ENCODE results near the gene POLR1C. TPM values are rescaled to one million over a fixed set of nuclear protein-coding genes. Genes with fewer than 3 reads are reported as not detected.
A peak's percentile ranks its signal among the peaks of the same experiment; 100 is the strongest.

The POLR1C gene
- total RNA-seq, 1 donor from 2014 or later, result 34.1 TPM

DNA sequence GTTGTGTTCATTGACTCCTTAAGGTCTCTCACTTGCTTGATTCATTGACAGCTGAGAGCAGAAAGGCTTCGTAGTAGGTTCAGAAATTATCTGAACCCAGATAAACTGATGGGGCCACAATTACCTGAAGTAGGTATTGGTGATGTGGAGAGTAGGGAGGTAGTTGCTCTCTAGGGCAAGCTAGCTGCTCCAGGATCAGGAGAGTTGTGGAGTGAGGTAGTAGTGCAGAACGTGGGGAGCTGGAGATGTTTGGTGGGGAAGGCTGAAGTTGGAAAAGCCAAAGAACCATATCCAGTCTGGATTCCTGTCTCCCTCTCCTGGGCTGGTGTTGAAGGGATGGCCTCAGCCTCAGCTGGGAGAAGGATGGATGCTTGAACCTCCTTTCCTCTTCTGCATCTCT lies 23.7 kb upstream of the POLR1C start:
- DNase-seq (ENCODE audit: extremely low spot score in 2 of 2), result no peak
- intact Hi-C loops (cut with DNase I), result no loop called here
- Histone ChIP-seq H3K9me3 (no peaks in the 10 kb centered on the region), H3K4me3 (no peak overlapping the region), H3K27me3 (no peaks in the 10 kb centered on the region), H3K4me1 (peaks cover 52% of the 10 kb centered on the region), H3K27ac (no peak overlapping the region), H3K36me3 (peaks cover 0 to 4% of the 10 kb centered on the region in 2 donors)
- TF ChIP-seq POLR2AphosphoS5 (IDR thresholded peaks at IDR 0.05; ENCODE audit: insufficient read depth in 1 of 2, low read depth in 1 of 2) (no peak), POLR2A (IDR thresholded peaks at IDR 0.05) (no peak)
- TF ChIP-seq, protein P1, sequence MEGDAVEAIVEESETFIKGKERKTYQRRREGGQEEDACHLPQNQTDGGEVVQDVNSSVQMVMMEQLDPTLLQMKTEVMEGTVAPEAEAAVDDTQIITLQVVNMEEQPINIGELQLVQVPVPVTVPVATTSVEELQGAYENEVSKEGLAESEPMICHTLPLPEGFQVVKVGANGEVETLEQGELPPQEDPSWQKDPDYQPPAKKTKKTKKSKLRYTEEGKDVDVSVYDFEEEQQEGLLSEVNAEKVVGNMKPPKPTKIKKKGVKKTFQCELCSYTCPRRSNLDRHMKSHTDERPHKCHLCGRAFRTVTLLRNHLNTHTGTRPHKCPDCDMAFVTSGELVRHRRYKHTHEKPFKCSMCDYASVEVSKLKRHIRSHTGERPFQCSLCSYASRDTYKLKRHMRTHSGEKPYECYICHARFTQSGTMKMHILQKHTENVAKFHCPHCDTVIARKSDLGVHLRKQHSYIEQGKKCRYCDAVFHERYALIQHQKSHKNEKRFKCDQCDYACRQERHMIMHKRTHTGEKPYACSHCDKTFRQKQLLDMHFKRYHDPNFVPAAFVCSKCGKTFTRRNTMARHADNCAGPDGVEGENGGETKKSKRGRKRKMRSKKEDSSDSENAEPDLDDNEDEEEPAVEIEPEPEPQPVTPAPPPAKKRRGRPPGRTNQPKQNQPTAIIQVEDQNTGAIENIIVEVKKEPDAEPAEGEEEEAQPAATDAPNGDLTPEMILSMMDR (IDR thresholded peaks at IDR 0.05), result no peak

DNA sequence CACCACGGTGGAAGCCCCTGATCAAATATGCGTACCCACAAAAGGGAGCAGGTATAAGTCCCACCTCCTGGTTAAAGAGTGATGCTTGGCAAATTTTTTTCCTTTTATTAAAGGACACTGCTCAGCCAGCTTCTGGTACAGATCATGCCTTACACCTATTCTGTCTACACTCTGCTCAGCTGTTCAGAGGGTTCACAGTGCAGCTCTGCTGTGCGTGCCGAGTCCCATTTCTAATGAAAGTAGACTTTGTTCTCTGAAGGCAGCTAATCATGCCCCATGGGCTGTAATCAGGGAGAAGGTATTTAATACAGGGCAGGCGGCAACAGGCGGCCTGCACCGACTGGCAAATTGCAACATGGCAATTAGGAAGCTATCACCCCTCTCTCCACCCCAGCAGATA lies 23.1 kb upstream of the POLR1C start:
- TF ChIP-seq, protein P1 (IDR thresholded peaks at IDR 0.05), result no peak
- TF ChIP-seq POLR2AphosphoS5 (IDR thresholded peaks at IDR 0.05; ENCODE audit: insufficient read depth in 1 of 2, low read depth in 1 of 2), result no peak
- TF ChIP-seq POLR2A (IDR thresholded peaks at IDR 0.05), result no peak
- peaks cover 52% of the 10 kb centered on the region for H3K4me1 ChIP-seq
- H3K9me3 ChIP-seq, result no peaks in the 10 kb centered on the region
- peaks cover 0 to 10% of the 10 kb centered on the region in 2 donors for H3K36me3 ChIP-seq
- intact Hi-C loops (cut with DNase I), result no loop called here
- no peak overlapping the region for H3K4me3 ChIP-seq
- no peak for DNase-seq (ENCODE audit: extremely low spot score in 2 of 2)
- no peaks in the 10 kb centered on the region for H3K27me3 ChIP-seq
- H3K27ac ChIP-seq, result no peak overlapping the region

DNA sequence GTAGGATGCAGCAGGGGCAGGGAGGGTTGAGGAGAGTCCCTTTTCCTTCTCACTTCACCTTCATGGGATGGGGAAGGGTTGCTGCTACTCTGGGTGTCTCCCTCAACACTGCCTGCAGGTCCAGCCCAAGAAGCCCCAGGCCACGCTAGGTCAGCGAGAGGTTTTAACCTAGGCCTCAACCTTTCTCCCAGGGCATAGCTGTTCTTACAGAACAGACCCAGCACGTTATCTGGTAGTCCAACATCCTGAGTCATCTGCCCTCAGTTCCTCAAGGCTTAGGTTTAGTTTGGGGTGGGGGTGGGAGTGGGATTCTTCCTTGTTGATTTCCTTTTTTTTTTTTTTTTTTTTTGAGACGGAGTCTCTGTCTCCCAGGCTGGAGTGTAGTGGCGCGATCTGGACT lies 22.6 kb upstream of the POLR1C start:
- DNase-seq (ENCODE audit: extremely low spot score in 2 of 2), result no peak
- peaks cover 52% of the 10 kb centered on the region for H3K4me1 ChIP-seq
- no peak for TF ChIP-seq POLR2A (IDR thresholded peaks at IDR 0.05)
- TF ChIP-seq, protein P1 (IDR thresholded peaks at IDR 0.05), result no peak
- no peak for TF ChIP-seq POLR2AphosphoS5 (IDR thresholded peaks at IDR 0.05; ENCODE audit: insufficient read depth in 1 of 2, low read depth in 1 of 2)
- H3K9me3 ChIP-seq, result no peaks in the 10 kb centered on the region
- no peak overlapping the region for H3K27ac ChIP-seq
- H3K36me3 ChIP-seq, result peaks cover 0 to 15% of the 10 kb centered on the region in 2 donors
- H3K4me3 ChIP-seq, result no peak overlapping the region
- intact Hi-C loops (cut with DNase I), result no loop called here
- no peaks in the 10 kb centered on the region for H3K27me3 ChIP-seq

DNA sequence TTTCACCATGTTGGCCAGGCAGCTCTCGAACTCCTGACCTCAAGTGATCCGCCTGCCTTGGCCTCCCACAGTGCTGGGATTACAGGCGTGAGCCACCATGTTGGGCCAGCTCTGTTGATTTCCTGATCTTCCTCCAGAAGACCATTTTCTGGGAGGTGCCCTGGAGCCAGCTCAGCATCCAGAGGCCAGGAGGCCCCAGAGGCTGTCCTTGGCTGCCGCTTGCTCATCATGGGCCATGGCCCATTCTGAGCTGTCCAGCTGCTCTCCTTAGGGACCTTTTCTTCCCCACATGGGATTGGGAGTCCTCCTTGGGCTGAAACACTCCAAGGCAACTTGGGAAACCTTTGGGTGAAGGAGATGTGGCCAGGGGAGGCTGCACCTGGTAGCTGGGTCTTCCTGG lies 22.1 kb upstream of the POLR1C start:
- no peak for DNase-seq (ENCODE audit: extremely low spot score in 2 of 2)
- Histone ChIP-seq H3K27ac (no peak overlapping the region), H3K9me3 (no peaks in the 10 kb centered on the region), H3K4me1 (peaks cover 52% of the 10 kb centered on the region), H3K4me3 (no peak overlapping the region), H3K36me3 (peaks cover 0 to 20% of the 10 kb centered on the region in 2 donors), H3K27me3 (no peaks in the 10 kb centered on the region)
- TF ChIP-seq, protein P1 (IDR thresholded peaks at IDR 0.05), result no peak
- no peak for TF ChIP-seq POLR2AphosphoS5 (IDR thresholded peaks at IDR 0.05; ENCODE audit: insufficient read depth in 1 of 2, low read depth in 1 of 2)
- TF ChIP-seq POLR2A (IDR thresholded peaks at IDR 0.05), result no peak
- intact Hi-C loops (cut with DNase I), result no loop called here

DNA sequence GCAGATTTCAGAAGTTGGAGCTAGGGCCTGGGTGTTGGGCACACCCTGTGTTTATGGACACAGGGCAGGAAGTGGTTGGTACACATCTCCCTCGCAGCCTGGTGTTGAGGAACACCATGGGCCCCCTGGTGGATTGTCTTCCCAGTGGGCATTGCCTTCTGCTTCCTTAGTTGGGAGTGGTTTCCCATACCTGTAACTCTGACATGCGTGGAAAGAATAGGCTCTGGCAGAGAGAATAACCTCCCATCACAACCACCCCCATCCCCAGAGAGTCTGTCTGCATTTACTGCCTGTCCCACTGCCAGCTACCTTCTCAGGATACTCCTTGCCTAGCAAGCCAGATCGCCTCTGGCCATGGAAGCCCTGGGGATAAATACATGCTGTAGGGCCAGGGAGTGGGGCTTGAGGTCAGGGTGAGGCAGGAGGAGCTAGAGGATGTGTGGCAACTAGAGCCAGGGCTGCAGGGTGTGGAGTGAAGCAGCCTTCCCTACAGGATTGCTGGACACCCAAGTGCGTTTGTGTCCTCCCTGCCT lies 21.4 kb upstream of the POLR1C start:
- Histone ChIP-seq H3K4me3 (no peak overlapping the region), H3K9me3 (no peaks in the 10 kb centered on the region), H3K36me3 (peaks cover 0 to 26% of the 10 kb centered on the region in 2 donors), H3K27ac (peak overlapping the region; percentile 21), H3K4me1 (peaks cover 52% of the 10 kb centered on the region), H3K27me3 (no peaks in the 10 kb centered on the region)
- TF ChIP-seq POLR2A (IDR thresholded peaks at IDR 0.05), result no peak
- TF ChIP-seq, protein P1 (IDR thresholded peaks at IDR 0.05), result peak in 1 of 3 experiments; percentile 12
- no peak for DNase-seq (ENCODE audit: extremely low spot score in 2 of 2)
- intact Hi-C loops (cut with DNase I), result no loop called here
